Measurements from ENCODE around the gene GRAMD1A.

The GRAMD1A gene

GRCh38 chr19:34960940-34961679, 39.0 kb upstream of the GRAMD1A start:
- ChIA-PET POLR2A (interaction anchor here (0.6 to 1.0 kb wide), 2 partner anchors 21 to 34 kb away, joined by 3 read pairs; partner anchors contain the start of gene ZNF30), CTCF (interaction anchor here (0.5 to 6.3 kb wide), 5 partner anchors 12 to 472 kb away, joined by 3 to 52 read pairs (median 4); no protein-coding TSS in a partner anchor)

DNA sequence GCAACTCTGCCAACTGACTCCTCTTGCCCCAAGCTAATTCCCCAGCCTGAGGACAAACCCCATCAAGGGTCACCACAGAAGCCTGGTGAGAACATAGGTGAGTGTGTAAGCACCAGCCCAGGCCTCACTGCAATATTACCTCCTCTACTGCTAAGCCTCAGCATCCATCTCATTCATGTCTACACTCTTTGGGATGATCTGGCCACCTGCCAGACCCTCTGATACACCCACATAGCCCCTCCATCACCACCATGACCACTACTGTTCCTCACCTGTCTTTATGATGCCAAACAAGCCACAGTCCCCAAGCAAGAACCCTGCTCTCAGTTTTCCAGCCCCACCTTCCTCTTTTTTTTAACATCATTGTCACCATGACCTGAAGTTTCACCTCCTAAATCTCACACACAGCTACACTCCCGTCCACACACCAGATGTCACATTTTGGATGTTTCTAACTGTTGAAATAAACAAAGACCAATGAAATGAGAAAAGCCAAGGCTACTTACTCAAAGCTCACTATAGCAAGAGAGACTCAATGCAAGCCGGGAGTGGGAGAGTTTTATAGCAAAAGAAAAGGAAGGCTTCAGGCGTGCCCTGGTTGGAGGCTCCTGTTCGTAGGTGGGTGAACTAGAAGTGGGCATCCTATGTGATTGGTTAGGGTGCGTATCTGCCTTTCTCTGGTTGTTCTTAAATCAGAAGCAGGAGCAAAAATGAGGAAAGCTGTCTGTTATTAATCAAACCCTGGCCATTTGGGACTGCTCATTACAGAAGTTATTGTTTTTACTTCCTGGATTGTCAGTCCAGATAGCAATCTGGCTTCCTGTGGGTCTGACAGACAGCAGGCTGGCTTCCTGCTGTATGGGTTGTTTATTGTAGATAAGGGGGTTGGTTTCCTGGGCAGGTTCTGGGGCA, 38.1 kb upstream of the GRAMD1A start:
- POLR2A ChIA-PET: no interaction called here
- peaks cover 16% of the 10 kb centered on the region for H3K4me1 ChIP-seq (ENCODE audit: control insufficient read depth, insufficient read depth, low read length)
- peaks cover 5% of the 10 kb centered on the region; the same call in 1 of the 2 replicates for H3K9me3 ChIP-seq (ENCODE audit: control insufficient read depth, insufficient read depth, low read depth, low read length)
- H3K36me3 ChIP-seq (ENCODE audit: control insufficient read depth in 2 of 2, insufficient read depth in 1 of 2, low read length in 2 of 2): peaks cover 9 to 50% of the 10 kb centered on the region in 2 experiments
- no peak overlapping the region for H3K27ac ChIP-seq (ENCODE audit: extremely low read depth, low read depth, low read length)
- no peak overlapping the region for H3K4me3 ChIP-seq (ENCODE audit: low read depth, low read length)
- CTCF ChIA-PET: interaction anchor here (0.7 to 6.3 kb wide), 10 partner anchors 11 to 1838 kb away, joined by 3 to 52 read pairs (median 4); partner anchors contain the start of gene ZNF30
- no peak for TF ChIP-seq PBX3 (CRISPR knock-in tag; IDR thresholded peaks at IDR 0.05)
- TF ChIP-seq ZBTB21 (tag by site-specific recombination; IDR thresholded peaks at IDR 0.05): peak; percentile 59; the same call in 1 of the 2 replicates
- TF ChIP-seq ZNF335 (tag by site-specific recombination; conservative IDR thresholded peaks at IDR 0.05): no peak
- TF ChIP-seq GLIS1 (tag by site-specific recombination; IDR thresholded peaks at IDR 0.05): peak; percentile 65
- no peak for TF ChIP-seq BCL6B (tag by site-specific recombination; IDR thresholded peaks at IDR 0.05)
- TF ChIP-seq PRDM2 (tag by site-specific recombination; IDR thresholded peaks at IDR 0.05; ENCODE audit: borderline replicate concordance): no peak
- no peak for TF ChIP-seq ZBTB7A (tag by site-specific recombination; IDR thresholded peaks at IDR 0.05; ENCODE audit: low read depth)
- no peak for TF ChIP-seq ZBTB8A (tag by site-specific recombination; IDR thresholded peaks at IDR 0.05)
- peak; percentile 63 for TF ChIP-seq FEZF1 (tag by site-specific recombination; IDR thresholded peaks at IDR 0.05)
- TF ChIP-seq ZNF518A (tag by site-specific recombination; conservative IDR thresholded peaks at IDR 0.05; ENCODE audit: low read depth): 0 out of 2 replicates have a peak, but pooled peaks have one; percentile 36
- no peak for TF ChIP-seq OVOL3 (tag by site-specific recombination; IDR thresholded peaks at IDR 0.05)
- 0 out of 2 replicates have a peak, but pooled peaks have one; percentile 7 for TF ChIP-seq ZNF112 (tag by site-specific recombination; IDR thresholded peaks at IDR 0.05)
- no peak for TF ChIP-seq ZNF658 (tag by site-specific recombination; IDR thresholded peaks at IDR 0.05)
- peak; percentile 61 for TF ChIP-seq OSR2 (tag by site-specific recombination; IDR thresholded peaks at IDR 0.05)
- peak; percentile 80 for TF ChIP-seq SETDB1 (IDR thresholded peaks at IDR 0.05; ENCODE audit: insufficient read length, low read length)
- 0 out of 2 replicates have a peak, but pooled peaks have one; percentile 34 for TF ChIP-seq ZXDB (tag by site-specific recombination; IDR thresholded peaks at IDR 0.05)
- TF ChIP-seq ZNF48 (tag by site-specific recombination; IDR thresholded peaks at IDR 0.05): no peak

More at GRCh38 chr19:34960940-34961679, 39.0 kb upstream of the GRAMD1A start:
- no peak overlapping the region for H3K4me3 ChIP-seq (ENCODE audit: low read depth, low read length)
- peaks cover 10% of the 10 kb centered on the region; the same call in 1 of the 2 replicates for H3K9me3 ChIP-seq (ENCODE audit: control insufficient read depth, insufficient read depth, low read depth, low read length)
- no peak overlapping the region for H3K27ac ChIP-seq (ENCODE audit: extremely low read depth, low read depth, low read length)
- no peak for TF ChIP-seq ZNF302 (tag by site-specific recombination; IDR thresholded peaks at IDR 0.05; ENCODE audit: low read depth)
- TF ChIP-seq ZNF560 (tag by site-specific recombination; IDR thresholded peaks at IDR 0.05; ENCODE audit: borderline replicate concordance): peak; percentile 46; the same call in 1 of the 2 replicates
- H3K4me1 ChIP-seq (ENCODE audit: control insufficient read depth, insufficient read depth, low read length): peaks cover 16% of the 10 kb centered on the region
- peaks cover 15 to 59% of the 10 kb centered on the region in 2 experiments for H3K36me3 ChIP-seq (ENCODE audit: control insufficient read depth in 2 of 2, insufficient read depth in 1 of 2, low read length in 2 of 2)
